ENCODE results near the gene ARL2BP.
A peak's percentile ranks its signal among the peaks of the same experiment; 100 is the strongest.

The ARL2BP gene

DNA sequence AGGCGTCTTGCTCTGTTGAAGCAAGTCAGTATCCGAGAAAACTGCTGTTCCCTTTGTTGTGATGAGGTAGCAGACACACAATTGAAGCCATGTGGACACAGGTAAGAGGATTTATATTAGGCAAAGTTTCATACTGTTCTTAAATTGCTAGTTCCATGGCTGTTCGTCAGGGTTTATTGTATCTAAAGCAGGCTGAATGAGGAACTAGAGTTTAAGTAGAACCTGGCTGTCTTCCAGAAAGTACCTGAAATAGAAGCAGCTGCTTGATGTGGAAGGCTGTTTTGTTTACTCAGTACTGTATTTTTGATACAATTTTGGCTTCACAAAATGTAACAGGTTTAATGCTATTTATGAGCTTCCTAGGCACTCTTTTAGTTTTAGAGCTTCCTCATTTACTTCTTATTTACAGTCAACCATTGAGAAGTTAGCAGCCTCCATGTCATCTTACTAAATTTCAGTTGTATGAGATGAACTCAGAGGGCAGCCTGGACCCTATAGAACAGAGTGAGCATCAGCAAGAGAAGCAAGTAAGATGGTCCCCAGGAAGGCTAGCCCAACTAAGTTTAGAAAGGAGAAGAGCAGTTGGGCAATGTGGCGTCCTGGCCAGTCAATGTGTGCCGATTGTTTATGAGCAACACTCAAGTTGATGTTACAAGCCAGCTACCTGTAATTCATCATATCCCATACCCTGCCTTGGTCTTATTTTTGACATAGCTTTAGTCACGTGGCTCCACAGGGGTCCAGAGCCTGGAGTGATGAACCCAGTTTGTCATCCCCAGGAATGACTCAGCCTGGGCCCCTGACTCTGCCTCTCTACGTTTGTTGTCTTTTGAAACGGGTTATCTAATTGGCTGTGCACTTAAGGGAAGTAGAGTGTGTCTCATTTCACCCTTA, 9.7 kb upstream of the ARL2BP start:
- peak; percentile 88 for DNase-seq

DNA sequence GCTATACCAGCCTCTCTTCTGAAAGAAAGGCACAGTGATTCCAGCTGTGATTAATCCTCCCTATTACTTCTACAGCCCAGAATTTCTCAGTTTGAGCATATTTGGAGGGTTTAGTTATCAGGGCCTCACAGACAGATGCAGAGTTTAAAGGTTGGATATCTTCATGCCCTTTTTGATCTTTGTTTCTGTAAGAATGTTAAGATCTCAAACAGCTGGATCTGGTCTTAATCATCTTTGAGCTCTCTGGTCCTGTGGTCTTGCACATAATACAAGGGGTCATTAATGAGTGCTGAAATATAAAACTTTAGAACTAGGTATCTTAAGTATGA, 9.1 kb upstream of the ARL2BP start:
- DNase-seq: no peak

DNA sequence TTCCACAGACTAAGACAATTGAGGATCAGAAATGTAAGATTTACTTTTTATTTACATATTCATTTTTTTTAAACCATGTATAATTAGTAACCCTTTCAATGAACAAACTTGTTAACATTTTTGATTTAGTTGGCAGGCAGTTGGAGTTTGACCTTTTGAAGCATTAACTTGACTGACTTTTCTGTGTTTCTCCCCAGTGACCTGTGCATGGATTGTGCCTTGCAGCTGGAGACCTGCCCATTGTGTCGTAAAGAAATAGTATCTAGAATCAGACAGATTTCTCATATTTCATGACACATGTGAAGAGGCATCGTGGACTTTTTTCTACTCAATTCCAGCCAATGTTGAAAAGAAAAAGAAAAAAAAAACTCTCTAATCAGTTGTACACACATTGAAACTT, 6.4 kb upstream of the ARL2BP start:
- DNase-seq: no peak

DNA sequence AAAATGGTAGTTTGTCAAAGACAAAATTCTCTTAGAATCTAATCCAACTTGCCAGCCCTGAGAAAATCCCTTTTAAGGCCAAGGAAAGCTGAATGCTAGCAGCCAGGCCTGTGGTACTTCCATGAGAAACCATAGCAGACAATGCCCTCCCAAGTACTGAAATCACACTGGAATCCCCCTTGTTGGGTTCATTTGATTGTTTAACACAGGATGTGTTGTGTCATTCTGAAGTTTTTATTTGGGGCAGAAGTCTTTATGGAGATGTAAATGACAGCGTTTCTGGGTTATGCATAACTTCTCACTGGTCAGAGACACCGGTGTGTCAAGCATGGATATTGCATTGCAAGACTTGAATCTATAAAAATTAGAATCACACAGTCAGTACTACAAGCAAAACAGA, 6.0 kb upstream of the ARL2BP start:
- no peak for DNase-seq

DNA sequence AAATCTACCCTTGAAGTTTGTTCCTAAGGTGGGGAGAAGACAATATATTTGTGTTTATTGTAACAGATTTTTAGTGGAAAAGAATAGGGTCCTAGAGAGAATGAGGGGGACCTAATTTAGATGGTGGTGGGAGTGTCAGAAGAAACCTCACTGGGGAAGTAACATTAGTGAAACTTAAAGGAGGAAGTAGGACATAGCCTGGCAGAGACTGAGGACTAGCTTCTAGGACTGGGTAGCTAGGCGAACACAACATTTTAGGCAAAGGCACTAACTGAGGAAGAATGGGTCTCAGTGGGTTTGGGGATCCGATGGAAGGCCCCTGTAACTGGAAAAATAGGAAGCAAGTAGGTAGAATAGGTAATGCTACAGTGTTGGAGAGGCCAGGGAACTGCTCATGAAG, 4.2 kb upstream of the ARL2BP start:
- no peak for DNase-seq

DNA sequence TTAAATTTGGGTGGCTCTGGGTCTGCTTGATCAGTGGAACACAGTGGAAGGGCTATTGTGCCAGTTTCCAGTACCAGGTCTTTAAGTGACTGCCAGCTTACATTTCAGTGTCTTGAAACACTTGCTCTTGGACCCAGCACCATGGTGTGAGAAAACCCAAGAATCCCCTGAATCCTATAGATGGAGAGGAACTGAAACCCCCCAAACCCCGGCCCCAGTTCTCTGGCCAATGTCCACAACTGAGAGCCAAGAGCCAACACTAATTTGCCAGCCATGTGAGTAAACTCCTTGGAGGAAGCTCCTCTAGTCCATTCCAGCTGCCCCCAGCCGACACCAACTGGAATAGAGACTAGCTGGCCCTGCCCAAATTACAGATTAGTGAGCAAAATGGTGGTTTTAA, 2.4 kb upstream of the ARL2BP start:
- DNase-seq: no peak

DNA sequence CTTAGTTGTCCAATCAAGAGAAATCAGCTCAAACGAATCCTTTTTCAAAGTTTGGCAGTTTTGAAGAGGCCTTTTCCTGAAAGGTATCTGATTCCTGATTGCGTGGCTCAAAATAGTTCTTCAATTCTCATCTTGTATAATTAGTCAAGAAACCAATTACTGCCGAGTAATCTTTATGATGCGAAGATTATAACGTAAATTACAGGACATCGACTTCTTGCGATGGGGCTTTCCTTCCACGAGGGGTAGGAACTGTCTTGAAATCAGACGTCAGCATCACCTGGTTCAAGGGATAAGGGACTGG, 644 bp upstream of the ARL2BP start:
- no peak for DNase-seq

DNA sequence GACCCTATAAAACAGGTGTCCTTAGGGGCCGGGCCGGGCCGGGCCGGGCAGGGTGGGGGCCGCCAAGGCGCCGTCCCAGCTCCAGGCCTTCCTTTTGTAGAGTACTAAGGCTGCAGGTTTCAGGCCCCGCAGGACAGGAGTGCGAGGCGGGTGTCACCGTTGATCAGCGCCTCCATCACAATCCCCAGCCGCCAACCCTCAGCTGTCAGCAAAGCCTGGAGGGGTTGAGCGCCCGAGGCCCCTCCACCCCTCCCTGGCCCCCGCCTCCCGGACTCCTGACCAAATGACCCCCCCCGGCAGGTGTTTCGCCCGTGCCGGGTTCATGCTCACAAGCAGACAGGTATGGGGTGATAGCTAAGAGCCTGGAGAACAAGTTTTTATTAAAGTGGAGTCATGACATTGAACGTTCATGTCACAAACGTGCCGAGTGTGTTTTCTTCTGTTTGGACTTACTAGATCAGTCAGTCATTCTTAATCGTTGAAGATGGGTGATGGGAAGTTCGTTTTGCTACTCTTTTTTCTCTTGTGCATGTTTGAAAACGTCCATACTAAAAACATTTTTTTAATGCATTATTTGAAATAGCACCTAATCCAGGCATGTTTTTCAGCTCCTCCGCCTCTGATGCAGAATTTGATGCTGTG, 534 bp downstream of the ARL2BP start:
- no peak for DNase-seq

DNA sequence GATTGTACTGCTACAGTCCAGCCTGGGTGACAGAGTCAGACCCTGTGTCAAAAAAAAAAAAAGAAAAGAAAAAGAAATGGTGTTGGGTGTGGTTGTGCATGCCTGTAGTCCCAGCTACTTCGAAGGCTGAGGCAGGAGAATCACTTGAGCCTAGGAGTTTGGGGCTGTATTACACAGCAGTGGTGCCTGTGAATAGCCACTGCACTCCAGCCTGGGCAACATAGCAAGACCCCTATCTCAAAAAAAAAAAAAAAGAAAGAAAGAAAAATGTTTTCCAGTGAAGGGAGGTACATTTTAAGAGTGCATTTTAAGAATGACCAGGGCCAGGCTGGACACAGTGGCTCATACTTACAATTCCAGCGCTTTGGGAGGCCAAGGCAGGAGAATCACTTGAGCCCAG, 6.3 kb downstream of the ARL2BP start:
- no peak for DNase-seq

DNA sequence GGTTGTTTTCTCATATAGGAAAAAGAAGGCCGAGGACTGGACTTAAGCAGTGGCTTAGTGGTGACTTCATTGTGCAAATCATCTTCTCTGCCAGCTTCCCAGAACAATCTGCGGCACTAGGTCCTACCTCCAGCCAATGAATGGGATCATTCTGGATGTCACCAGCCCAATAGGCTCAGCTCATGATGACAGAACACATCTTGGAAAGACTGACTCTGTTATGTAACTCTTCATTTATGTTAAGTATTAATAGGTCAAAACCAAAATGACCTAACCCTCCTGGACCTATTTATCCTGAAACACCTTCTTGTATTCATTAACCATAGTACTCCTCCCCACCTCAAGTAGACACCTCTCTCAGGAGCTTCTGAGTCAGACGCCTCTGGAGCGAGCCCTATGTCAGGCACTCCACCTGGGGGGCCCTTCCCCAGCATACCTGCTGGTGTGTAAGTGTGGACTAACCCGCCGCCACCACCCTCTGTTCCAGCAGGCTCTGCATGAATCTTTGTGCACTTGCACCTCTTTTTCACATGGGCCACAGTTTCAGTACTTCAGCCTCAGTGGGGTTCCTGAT, 7.2 kb downstream of the ARL2BP start:
- DNase-seq: no peak

DNA sequence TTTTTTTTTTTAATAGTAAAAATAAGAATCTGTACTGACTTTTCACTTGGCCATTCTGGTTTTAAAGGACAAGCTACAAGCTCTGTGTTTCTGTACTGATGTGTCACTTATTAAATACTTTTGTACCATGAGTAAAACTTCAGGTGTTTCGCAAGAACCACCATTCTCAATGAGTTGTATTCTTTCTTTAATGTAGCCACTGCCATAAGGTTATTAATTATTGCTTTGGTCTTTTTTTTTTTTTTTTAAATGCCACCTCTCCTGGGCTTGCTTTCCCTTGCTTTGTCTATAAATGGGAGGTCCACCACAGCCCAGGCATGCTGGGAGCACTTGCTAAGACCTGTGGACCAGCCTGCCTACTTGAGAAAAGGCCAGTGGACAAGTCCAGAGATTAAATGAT, 8.4 kb downstream of the ARL2BP start:
- DNase-seq: no peak

DNA sequence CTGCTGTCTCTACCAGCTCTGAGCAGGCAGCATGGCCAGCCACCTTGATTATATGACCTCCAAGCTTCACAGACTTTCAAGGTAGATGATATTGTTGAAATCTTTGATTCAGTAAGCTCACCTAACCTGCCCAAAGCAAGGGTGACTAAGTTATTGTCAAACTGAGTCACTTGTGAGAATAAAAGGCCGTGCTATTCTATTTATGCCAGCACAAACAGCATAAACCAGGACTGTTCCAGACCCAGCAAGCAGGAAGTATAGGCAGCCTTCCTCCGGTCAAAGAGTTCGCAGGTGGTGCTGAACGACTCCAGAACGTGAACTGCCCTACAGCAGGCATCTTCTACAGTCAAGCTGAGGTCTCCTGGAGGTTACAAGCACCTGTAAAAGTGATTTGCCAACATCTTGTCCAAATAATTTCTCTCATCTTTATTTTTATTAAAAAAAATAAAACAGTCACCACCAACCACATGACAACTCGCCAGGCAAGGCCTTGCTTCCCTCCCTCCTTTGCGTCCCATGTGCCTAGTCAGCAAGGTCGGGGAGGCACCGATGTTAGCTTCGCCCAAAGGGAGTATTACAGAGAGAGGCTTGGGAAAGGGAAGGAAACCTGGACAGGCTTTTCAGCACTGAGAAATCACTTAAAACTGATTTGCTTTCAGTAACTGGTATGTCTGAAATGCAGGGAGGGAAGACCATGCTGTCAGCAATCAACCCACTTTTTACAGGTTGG, 10.8 kb downstream of the ARL2BP start:
- no peak for DNase-seq

DNA sequence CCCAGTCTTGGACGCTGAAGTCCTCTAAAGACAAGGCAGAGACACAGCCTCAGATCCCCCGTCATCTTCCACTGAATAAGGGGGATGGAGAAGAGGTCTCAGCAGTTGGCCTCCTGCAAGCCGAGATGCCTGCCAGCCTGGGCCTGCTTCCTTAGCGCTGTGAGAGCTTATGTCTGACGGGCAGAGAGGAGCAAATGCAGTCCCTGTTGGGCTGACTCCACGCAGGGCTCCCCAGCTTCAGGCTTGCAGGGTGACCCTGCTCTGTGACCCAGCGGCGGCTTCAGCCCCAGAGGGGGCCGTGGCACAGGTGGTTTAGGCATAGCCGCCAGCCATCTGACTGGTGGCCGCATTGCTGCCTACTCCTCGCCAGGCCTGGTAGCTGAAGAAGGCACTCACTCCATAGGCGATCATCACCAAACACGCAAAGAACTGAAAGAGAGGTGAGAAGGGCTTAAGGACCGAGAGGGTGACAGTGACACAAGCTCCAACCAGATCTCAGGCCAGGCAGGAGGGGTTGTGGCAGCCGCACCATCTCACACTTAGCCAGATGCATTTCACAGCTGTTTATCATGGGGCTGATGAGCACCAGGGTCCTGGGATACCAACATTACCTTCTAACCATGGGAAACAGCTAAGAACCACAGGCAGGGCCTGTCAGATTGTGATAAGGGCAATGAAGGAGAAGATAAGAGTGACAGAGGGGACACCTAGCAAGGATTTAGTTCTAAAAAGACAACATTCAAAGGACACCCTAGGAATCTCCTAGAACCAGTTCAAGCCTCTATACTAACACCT, 11.7 kb downstream of the ARL2BP start:
- no peak for DNase-seq

DNA sequence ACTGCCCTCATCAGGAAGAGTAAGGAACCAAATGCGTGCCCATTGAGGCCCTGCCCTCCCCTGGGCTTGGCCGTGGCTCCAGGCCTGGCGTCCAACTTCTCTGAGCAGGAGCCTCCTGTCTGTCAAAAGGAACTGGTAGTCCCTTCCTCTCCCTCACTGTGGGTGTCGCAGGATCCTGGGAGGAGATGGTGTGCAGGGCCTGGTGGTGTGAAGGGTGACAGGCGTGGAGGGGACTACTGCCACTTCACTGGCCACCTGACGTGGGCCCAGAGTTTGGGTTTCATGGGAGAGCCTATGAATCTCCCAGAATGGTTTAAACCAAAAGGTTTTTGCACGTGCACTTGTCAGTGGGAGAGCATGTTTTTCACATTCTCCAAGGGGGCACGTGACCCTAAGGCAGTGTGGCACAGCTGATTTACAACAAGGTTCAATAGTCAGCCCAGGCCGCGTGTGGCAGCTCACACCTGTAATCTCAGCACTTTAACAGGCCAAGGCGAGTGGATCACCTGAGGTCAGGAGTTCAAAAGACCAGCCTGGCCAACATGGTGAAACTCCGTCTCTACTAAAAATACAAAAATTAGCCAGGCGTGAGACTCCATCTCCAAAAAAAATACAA, 12.5 kb downstream of the ARL2BP start:
- DNase-seq: no peak

DNA sequence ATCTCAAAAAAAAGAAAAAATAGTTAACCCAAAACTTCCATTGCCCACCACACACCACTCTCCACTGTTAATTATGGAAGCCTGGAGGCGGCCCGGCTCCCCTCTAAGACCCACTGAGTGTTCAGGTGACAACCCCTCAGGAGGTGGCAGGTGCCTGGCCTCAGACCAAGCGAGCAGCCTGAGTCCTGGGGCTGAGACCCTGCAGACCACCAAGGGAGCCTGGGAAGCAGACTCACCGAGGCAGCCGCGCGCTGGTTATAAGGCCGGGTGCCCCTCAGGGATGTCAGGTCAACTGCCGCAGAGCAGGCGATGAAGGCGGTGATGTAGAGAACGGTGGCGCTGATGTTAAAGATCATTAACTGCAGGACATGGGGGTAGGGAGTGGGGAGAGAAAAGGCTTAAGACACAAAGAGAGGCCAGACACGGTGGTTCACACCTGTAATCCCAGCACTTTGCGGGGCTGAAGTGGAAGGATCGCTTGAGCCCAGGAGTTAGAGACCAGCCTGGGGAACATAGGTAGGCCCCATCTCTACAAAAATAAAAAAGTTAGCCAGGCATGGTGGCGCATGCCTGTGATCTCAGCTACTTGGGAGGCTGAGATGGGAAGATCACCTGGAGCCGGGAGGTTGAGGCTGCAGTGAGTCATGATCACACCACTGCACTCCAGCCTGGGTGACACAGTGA, 13.3 kb downstream of the ARL2BP start:
- DNase-seq: no peak

DNA sequence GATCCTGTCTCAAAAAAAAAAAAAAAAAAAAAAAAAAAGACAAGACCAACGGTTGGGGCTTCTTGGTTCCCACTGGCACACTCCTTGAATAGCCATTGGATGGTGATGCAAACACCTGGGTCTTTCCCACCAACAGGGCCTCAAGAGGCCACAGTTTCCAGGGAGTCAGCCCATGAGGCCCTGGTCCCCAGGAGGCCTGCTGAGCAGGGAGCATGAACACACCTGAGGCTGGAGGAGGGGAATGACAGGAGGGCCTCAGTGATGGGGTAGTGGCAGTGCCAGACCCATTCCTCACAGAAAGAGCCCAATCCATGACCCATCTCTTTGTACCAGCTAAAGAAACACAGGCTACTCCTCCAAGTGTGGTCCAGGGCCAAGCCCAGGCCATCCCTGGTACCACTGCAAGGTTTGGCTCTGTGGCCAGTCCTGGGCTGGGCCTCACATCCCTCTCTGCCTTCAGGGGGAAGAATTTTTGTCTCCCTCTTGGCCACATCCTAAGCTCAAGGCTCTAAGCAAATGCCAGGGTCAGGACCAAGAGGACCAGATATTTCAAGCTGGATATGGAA, 13.9 kb downstream of the ARL2BP start:
- DNase-seq: no peak

DNA sequence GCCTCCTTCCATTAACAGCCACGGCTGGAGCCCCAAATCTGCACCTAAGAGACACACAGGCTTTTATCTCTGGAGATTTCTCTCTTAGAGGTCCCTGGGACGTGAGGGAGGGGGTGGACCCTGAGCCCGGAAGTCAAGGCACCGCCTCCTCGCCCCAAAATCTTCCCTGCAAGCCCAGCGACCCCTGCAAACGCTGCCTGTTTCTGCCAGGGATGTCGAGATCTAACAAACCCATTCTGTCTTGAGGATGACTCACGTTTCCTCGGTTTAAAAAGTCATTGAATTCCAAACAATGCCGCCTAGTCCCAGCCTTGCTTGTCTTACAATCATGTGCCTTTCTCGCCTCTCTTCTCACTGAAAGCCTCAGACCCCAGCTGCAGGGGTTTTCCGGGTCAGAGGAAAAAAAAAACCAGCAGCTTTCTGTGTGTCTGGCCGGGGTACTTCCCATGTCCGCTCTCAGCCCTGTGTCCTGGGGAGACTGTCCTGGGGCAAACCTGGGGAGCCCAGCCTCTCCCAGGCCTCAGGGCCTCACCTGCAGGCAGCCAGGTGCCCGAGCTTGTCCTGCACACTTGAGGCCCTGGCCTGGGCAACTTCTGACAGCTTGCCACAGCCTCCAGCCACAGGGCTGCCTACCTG, 15.4 kb downstream of the ARL2BP start:
- DNase-seq: peak; percentile 55

DNA sequence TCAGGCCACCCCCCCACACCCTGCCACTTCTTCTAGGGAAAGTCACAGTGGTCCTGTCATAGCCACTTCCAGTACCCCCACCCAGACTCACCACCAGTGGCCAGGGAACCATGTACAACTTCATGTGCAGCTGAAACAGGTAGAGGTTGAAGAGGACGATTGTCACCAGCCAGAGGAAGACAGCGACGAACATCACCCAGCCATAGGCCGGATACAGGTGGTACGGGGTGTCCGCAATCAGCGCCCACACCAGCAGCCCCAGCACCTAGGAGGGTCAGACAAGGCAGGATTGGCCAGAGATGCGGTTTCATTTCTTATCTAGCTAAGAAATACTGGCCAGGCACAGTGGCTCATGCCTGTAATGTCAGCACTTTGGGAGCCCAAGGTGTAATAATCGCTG, 16.7 kb downstream of the ARL2BP start:
- no peak for DNase-seq

DNA sequence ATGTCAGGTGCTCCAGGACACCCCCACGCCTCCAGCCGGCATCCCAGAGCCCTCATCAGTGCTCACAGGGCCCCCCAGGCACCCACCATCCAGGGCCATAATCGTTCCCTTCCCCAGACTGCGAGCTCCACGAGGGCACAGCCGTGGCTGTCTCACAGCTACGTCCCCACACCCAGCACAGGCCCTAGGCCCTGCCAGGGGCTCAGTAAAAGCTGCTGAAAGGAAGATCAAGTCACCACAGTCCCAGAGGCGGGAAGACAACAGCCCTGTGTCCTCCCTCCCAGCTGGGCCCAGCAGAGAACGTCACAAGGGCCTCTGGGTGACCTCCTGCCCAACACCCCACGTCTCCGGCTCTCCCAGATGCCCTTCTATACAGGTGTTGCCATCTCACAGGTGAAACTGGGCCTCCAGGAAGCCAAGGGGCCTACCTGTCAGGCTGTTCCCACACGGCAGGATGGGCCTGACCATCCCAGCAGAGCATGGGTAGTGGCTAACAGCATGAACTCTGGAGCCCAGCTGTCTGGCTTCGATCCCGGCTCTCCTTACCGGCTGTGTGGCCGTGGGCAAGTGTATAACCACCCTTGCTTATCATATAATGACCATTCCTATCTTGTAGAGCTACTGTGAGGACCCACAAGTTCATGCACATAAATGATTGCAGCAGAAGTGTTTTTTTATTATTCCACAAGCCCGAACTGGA, 17.9 kb downstream of the ARL2BP start:
- no peak for DNase-seq

Data from fibroblast of skin of scalp (primary cell).